GM21619 (cell line): Measurements from ENCODE around the gene SLC22A2.
"Not testable (repeated sequence)": the region's sequence is repeated elsewhere in the genome, so short reads cannot be mapped to it uniquely, and the experiment has no call there.

ENCODE experiments used
- ATAC-seq: cut with Tn5 transposase; IDR thresholded peaks from one replicate; pipeline ENCODE4 v1.9.1; 2021; ENCODE audit not compliant: unreplicated experiment

The SLC22A2 gene

DNA sequence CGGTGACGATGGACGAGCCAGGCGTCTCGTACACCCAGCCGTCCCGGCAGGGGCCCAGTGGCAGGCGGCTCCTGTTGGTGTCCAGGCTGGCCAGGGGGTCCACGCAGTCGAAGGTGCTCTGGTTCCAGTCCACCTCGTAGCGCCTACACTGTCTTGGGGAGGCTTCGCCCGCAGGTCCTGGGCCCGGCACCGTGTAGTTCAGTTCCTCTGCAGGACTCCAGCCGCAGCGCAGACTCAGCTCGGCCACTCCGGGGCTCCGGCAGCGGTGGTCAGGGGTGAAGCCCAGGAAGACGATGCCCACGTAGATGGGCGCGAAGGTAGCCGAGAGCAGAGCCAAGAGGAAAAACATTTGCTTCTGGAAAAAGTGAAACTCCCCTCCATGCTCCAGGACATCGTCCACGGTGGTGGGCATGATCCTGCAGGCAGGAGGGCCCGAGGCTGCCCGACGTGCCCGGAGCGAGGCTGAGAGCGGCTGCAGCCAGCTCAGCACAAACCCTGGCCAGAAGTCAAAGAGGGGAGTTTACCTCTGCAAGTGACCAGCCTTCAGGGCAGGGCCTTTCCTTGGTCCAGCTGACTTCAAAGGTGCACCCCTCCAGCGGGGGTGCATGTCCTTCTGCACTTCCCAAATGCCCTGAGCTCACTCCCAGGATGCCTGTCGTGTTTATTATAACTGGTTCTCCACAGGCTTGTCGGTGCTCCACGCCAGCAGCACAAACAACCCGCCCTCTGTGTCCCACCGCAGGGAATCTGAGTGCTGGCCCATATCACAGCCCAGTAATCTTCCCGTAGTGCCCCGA, at the start of gene SLC22A2:
TSS of gene SLC22A2 (minus strand) at position 476 of the 797 bp plus-strand sequence. CDS start at position 412, 64 bp downstream.
- no peak for ATAC-seq

DNA sequence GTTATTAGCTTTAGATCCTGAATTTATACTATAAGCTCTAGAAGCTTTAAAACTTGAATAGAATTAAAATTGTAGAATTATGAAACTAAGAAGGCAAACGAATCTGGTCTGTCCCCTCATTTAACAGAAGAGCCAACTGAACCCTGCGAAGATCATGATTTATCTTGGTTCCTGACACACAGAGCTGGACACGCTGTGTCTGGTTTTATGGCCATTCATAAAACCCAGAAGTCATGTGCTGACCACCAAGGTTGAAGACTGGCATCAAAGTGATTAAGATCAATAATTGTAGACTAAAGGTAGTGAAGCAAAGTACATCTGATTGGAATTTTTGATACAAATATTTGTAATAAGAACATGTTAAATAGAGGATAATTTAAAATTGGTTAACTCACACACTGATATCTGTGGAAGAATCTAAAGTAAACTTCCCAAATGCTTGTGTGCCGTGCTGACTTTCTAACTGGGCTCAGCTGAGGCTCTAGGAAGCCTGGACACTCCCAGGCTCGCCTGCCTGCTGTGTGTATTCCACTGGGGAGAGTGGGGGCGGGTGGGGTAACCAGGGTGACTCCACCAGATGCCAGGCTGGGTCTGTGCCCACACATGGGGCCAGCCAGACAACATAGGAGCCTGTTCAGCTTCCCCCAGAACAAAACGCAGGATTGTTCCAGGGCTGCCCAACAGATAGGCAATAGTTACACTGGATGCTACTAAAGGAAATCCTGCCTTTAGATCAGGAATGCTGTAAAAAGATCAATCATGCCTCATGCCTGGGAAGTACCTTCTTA, 47.5 kb upstream of the SLC22A2 start:
- ATAC-seq = no peak

DNA sequence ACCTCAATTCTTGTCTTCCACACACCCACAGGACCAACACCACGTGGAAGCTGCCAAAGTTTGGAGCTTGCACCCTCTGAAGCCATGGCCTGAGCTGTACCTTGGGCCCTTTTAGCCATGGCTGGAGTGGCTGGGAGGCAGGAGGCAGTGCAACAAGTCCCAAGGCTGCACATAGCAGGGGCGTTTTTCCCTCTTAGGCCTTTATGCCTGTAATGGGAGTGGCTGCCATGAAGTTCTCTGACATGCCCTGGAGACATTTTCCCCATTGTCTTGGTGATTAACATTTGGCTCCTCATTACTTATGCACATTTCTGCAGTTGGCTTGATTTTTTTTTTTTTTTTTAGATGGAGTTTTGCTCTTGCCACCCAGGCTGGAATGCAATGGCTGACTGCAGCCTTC, 45.2 kb upstream of the SLC22A2 start:
- no peak for ATAC-seq

DNA sequence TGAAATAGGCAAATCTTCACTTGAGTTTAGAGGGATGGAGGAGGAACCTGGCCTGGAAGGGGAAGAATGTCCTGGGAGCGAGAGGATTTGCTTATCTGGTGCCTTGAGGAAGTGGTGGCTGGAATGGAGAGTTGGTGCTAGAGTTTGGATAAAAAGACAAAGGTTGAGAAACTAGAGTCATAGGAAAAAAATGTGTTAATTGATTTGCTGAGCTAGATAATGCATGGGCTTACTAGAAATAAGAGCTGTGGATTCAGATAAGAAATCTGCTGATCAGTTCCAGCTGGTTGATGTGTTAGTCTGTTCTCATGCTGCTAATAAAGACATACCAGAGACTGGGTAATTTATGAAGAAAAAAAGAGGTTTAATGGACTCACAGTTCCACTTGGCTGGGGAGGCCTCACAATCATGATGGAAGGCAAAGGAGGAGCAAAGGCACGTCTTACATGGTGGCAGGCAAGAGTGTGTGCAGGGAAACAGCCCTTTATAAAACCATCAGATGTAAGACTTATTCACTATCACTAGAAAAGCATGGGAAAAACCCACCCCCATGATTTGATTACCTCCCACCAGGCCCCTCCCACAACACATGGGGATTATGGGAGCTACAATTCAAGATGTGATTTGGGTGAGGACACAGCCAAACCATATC, 43.9 kb upstream of the SLC22A2 start:
- not testable (repeated sequence) for ATAC-seq

DNA sequence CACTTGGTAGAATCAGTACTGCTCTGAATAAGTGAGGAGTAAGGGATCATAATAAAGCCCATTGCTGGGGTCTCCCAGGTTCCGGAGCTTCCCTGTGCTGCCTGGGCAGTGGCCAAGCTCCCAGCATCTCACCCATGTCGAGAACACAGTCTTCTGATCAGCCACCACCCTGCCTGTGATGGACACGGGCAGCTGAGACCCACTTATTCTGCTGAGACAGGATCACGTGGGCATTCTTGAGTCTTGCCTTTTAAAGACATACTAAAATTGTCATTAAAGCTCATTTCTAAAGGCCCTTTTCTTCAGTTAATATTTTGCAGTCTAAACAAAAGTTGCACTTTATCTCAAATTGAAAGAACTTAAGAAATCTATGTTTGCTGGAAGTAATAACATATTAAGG, 42.7 kb upstream of the SLC22A2 start:
- ATAC-seq = no peak

DNA sequence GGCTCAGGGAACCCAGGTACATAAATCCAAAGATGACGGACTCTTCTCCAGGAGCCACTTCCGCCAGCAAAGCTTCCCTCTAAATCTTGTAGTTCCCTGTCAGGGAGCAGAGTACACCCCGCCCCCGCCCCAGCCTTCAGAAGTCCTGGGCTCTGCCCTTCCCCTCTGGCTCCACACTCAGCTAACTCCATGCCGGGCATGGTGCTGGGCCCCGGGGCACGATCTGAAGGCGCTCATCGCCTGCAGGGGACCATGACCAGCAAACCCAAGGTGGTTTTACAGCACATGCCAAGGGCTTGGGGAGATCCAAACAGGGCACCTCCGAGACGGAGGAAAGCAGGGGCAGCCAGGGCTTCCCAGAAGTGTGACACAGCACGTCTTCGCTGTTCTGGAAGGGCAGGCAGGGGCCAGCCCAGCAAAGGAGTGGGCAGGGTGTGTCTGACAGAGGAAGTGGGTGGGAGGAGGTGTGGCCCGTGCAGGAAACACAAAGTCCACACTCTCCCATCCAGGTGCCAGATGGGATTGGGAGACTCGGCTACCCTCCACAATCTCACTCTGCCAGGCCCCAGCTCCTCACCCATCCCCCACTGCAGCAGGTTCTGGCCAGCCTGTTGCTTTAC, 41.6 kb upstream of the SLC22A2 start:
- ATAC-seq = no peak

DNA sequence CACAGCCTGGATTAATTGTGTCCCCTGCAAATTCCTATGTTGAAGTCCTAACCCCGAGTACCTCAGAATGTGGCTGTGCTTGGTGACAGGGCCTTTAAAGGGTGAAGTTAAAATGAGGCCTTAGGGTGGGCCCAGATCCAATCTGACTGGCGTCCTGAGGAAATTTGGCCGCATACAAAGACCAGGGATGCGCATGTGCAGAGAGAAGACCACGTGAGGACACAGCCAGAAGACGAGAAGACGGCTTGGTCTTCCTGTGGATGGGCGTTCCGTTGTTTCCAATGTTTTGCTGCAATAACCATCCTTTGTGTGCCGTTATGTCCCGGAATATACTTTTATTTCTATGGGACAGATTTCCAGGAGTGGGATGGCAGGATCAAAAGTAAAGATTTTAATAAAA, 40.9 kb upstream of the SLC22A2 start:
- ATAC-seq = no peak

DNA sequence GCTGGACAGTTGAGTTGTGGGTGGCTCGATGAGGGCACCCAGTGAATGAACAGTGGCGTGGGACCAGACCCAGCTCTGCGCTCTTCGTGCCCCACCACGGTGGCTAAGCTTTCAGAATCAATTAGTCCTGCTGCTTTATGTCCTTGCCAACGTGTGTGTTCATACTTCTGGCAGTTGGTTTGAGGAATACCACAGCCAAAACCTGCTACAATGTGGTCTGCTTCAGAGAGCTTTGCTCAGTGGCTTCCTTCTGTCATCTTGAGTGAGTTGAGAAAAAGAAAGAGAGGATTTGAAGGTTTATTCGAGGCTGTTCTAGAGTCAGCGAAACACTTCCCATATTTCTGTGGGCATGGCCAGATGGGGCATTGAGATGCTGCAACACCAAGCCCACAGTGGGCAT, 39.5 kb upstream of the SLC22A2 start:
- ATAC-seq = no peak

DNA sequence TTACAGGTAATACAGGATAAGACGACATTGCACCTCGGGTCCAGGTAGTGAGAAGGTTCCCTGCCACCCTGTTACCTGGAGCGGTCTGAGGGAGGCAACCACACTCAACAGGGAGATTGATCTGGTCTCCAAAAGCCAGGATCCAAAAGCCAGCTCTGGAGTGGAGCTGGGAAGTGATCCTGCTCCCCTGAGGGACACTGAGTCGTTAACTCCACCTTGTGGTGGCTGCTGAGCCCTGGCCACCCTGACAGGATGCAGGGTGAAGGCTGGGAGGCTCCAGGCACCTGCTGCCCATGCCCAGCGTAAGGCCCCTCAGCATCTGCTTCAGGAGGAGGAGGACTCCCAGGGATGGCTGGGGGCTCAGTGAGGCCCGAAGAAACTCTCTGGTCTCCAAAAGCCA, 38.7 kb upstream of the SLC22A2 start:
- no peak for ATAC-seq

DNA sequence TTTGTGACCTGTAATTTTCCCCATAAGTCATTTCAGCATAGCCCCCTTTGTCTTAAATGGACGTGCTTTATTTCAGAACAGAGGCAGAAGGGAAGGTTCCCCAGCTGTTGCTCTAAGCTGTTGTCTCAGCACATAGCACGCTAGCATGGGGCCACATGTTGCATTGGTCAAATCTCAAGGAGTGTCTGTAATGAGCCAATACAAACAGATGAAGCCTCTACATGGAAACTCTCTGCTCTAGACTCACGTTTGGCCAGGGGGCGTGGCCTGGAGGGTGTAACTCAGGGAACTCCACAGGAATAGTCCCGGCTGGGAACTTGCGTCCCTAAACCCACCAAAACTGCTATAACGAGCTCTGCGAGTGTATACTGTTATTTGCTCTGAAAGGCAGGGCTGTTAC, 35.2 kb upstream of the SLC22A2 start:
- ATAC-seq = no peak

DNA sequence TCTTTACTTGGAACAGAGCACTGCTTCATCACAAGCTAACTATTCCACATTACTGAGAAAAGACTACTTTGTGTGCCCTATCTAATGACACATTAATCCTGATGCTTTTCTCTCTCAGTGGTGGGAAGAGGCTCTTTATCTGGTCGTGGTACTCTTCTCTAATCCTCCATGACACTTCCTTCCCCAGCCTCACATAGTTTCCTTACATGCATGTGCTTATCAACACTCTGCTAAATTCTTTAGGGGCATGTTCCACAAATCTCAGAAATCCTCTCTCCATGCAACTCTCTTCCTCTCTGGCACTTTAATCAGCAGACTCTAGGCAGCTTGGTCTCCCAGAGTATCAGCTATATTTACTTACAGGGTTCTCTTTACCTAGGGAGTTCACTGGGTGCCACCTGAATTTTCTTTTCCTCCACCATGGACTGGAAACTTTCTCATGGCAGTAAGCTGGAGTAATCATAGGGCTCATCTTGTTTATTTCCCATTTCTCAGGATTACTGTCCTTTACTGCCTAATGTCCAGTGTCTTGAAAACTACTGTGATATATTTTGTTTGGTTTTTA, 27.0 kb upstream of the SLC22A2 start:
- ATAC-seq = no peak

DNA sequence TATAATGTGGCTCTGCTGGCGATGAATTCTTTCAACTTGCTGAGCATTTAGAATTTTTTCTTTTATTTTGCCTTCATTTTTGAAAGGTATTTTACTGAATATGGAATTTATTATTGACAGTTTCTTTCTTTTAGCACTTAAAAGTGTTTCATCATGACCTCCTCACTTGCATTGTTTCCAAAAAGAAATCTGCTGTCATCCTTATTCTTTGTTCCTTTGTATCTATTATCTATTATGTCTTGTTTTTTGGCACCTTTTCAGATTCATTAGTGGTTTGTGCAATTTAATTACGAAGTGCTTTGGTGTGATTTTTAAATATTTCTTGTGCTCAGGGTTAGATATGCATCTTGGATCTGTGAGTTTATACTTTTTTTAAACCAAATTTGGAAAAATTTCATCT, 26.0 kb upstream of the SLC22A2 start:
- ATAC-seq = no peak

DNA sequence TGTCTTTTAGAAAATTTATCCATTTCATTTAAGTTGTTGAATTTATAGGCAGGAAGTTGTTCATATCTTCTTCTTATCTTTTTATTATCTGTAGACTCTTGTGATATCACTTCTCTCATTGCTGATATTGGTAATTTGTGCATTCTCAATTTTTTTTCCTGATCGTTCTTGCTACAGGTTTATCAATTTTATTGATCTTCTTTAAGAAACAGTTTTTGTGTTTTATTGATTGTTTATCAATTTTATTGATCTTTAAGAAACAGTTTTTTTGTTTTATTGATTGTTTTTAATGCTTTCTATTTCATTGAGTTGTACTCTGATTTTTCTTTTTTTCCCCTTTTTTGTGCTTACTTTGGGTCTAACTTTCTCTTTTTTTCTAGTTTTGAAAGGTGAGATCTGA, 23.8 kb upstream of the SLC22A2 start:
- no peak for ATAC-seq

DNA sequence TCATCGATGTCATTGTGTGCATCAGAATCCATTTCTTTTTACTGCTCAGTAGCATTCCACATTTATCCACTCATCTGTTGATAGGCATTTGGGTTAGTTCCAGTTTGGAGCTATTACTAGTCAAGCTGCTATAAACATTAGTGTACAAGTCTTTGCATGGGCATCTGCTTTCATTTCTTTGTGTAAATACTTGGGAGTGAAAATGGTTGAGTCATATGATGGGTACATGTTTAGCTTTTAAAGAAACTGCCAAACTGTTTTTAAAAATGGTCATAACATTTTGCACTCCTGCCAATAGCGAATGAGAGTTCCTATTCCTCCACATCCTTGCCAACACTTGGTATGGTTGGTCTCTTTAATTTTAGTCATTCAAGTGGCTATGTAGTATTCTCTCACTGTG, 21.2 kb upstream of the SLC22A2 start:
- ATAC-seq = no peak

DNA sequence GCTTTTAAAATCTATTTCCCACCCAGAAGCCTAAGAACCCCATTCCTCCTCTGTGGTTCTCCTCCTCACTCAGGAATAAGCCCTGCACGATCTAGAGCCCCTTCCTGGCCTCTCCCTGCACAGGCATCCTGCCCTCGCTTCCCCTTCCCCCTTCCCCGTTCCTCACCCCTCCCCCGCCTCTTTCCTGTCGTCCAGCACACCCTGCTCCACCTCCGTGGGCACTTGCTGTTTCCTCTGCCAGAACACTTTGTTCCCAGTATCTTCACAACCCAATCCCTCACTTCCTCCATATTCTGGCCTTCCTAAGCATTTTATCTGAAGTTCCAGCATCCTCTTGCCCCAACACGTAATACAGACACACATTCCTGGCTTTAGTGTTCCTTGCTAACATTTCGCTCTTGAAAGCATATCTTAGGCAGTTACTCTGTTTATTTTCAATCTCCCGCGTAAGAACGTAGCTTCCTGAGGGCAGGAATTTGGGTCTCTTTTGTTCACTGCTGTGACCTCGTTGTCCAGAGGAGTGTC, 20.2 kb upstream of the SLC22A2 start:
- no peak for ATAC-seq

DNA sequence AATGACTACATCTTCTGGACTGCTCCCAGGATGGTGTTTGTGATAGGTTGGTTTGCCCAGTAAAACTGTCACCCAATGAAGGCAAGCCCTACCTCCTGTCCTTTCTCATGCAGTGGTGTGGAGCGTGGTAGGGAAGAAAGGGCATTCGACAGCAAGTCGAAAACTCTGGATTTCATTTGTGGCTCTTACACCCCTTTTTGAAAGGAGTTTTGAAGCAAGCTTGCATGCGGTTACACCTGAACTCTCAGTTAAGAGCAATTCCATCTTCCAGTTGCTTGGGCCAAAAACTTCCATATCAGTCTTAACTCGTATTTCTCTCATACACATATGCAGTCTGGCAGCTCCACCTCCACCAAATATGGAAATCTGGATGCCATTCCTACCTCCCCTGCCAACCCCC, 19.7 kb upstream of the SLC22A2 start:
- ATAC-seq = no peak

DNA sequence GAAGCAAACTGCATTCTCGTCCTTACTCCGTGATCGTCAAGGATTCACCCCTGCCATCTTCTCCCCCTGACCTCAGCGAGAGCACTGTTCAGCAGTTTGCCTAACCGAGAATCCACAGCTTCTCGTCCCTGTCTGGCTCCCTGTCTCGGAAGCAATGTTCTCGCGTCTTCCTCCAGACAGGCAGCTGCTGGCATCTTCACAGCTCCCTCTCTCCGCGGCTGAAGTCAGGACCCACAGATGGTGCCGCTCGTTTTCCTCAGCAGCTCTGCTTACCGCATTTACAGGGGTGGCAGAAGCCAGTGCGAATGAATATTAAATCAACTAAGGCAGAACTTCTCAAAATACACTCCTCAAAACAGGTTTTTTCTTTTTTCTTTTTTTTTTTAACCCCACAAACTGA, 18.9 kb upstream of the SLC22A2 start:
- no peak for ATAC-seq

DNA sequence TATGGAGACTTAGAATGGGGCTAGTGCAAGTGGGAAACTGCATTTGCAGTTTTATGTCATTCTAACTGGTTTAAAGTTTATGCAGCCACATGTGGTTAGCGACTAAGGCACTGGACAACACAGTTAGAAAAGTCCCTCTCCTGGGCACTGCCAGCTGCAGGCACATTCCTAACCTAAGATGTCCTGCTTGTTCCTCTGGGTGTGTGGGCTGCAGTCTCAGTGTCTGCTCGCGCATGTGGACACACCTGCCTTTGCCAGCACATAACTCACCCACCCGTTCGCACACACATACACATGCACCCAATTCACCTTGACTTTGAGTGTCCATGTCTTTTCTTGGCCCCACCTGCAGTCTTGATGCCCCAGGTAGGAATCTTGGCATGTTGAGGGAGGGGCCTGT, 18.5 kb upstream of the SLC22A2 start:
- no peak for ATAC-seq

DNA sequence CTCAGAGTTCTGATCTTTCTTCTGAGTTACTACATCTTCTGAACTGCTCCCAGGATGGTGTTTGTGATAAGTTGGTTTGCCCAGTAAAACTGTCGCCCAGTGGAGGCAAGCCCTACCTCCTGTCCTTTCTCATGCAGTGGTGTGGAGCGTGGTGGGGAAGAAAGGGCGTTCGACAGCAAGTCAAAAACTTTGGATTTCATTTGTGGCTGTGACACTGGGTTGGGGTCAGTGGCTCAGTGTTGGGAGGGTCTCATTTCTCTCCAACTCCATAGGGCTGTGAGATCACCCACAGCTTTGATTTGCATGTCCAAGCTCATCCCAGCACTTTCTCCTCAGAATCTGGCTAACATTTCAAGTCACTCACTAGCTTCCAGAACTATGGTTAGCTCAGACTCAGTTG, 17.5 kb upstream of the SLC22A2 start:
- no peak for ATAC-seq

DNA sequence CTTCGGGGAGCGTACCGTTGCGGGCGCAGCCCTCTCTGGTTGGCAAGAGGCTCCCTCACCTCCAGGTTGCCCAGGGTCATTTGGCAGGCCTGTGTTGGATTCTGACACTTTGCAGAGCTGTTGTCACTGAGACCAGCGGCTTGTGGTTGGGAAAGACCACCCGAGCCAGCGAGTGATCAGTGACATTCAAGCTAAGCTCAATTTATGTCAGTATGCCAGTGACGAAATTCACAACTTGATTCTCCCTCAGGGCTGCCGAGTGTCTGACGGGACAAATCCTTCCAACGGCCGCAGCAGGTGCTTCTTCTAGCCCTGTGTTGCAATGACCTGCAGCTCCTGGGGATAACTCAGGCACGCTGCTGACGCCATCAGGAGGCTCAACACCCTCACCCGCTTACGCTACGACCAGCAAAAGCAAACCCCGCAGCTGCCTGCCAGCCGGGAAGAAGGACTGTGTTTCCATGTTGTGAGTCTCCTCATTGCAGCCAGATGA, 16.9 kb upstream of the SLC22A2 start:
- ATAC-seq = no peak
